ENCODE results near the gene EIF4H.
"Not testable (repeated sequence)": the region's sequence is repeated elsewhere in the genome, so short reads cannot be mapped to it uniquely, and the experiment has no call there.

EIF4H gene

DNA sequence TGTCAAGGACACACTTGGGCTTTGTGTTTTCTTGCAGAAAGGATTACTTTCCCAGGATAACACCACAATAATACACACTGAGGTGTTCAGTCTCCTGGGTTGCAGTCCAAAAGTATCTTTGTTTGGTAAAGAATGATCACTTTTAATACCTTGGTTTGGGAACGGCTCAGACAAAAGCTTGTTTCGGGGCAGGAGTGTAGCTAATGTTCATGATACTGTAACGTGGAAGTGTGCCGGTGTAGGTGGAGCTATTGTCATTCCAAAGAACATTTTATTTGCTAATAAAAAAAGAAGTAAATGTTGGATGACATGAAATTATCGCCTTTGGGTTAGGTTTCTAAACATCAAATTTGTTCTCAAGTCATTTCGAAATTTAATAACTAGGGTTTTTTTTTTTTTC is 1.2 kb downstream of the EIF4H start:
- no peak for DNase-seq (ENCODE audit: low read depth)

DNA sequence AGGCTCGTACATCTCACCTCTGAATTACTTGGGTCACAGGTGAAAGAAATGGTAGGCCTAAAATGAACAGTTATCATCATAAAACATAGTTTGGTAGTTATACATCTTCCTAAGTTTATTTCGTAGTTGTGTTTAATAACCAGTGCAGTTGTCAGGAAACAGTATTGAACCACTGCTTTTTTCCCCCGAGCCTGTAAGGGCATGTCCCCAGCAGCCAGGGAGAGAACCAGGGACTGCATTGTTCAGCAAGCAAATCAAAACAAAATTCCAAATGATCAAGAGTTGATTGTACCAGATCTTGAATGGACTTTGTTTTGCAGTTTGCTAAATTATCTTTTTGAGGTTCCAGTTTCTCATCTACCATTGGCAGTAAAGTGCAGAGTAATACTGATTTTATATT is 2.4 kb downstream of the EIF4H start:
- DNase-seq (ENCODE audit: low read depth), result no peak

DNA sequence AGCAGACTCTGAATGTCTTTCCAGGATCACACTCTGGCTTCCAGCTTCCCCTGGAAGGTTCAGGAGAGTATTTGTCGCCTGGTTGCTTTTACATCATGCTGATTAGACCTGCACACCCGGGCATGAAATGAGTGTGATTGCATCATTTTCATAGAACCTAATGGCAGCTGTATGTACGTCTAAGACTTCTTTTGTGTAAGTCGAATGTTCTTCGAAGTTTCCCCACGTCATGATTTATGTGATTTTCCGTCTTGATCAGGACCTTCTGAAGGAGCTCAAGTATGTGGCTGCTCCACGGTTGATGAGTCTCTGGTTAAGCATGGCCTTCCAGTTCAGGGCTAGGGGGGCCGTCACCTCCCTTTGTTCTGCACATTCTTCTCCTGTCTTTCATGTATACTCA is 4.5 kb downstream of the EIF4H start:
- DNase-seq (ENCODE audit: low read depth), result no peak

DNA sequence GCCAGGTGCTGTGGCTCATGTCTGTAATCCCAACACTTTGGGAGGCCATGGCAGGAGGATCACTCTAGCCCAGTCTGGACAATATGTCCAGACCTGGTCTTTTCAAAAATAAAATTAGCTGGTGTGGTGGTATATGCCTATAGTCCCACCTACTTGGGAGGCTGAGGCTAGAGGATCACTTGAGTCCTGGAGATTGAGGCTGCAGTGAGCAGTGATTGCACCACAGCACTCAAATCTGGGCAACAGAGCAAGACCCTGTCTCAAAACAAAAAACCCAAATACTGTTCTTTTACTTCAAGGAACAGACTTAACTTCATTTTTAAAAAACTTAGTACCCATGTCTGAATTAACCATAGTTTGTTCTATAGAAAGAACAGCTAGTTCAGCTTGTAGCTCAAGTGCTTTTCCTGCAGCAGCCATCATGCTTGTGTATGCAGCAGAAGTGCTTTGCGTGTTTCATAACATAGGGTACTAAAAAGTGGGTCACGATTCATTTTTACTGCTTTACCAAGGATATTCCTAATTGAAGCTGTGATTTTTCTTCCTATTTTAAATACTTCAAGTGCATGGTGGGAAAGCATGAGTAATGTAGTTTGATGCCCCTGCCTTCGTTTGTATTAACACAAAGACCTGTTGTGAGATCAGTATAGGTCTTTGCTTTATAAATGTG is 5.9 kb downstream of the EIF4H start:
- DNase-seq (ENCODE audit: low read depth), result no peak

DNA sequence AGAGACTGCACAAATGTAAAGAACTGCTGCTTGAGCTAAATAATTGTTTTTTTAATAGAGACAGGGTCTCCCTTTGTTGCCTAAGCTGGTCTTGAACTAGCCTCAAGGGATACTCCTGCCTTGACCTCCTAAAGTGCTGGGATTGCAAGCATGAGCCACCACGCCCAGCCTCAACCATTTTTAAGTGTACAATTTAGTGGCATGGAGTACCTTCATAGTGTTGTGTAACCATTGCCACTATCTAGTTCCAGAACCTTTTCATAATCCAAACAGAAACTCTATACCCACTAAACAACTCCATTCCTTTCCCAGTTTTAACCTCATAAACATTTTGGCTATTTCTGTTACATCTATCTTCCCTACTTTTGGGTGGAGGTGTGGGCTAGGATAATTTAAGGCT is 6.7 kb downstream of the EIF4H start:
- DNase-seq (ENCODE audit: low read depth), result no peak

DNA sequence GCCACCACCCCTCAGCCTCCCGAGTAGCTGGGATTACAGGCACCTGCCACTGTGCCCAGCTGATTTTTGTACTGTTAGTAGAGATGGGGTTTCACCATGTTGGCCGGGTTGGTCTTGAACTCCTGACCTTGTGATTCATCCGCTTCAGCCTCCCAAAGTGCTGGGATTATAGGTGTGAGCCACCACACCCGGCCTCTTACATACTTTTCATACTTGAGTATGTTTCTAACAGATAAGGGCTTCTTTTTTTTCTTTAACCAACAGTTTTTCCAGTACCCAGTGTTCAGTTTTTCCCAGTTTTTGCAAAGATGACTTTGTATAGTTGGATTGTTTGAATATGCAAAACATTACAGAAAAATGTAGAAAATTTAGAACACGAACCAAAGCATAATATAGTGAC is 7.7 kb downstream of the EIF4H start:
- DNase-seq (ENCODE audit: low read depth), result no peak

DNA sequence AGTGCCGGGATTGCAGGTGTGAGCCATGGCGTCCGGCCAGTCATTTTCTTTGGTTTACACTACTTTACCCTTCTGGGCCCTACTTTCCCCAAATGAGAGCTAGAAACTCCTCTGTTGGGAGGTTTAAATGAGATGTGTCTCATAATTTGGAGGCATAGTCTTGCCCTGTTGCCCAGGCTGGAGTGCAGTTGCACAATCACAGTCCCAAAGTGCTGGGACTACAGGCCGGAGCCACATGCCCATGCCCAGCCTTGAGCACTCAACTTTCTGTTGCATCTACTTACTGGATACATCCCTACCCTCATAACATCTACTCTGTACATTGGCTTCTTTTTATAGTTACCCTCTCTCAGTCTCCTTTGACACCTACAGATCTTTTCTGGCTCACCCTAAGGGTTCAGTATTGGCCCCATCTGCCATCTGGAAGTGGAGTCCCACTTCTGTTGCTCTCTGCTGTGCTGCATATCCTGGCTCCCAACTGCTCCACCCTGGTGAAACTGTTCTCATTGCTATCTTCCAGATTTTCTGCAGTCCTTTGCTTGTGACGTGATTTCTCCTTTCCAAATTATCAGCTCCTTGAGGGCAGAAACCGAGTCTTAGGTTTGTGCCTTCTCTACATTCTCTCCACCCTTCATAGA is 8.4 kb downstream of the EIF4H start:
- no peak for DNase-seq (ENCODE audit: low read depth)

DNA sequence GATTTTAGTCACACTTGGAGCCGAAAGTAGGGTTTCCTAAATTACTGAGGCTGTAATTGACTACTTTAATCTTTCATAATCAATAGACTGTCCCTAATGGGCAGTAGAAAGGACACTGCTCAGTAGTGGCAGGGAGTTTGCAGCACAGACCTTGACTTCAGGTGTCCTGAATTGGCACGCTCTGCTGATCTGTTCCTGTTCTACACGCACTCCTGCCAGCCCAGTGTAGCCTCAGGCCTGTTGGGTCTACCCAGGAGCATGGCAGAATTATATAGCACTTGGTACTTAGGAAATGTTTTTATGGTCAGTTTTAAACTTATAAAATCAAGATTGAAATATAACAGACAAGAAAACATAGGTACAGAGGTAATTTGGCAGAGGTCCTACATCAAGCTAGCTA is 9.0 kb downstream of the EIF4H start:
- DNase-seq (ENCODE audit: low read depth), result no peak

DNA sequence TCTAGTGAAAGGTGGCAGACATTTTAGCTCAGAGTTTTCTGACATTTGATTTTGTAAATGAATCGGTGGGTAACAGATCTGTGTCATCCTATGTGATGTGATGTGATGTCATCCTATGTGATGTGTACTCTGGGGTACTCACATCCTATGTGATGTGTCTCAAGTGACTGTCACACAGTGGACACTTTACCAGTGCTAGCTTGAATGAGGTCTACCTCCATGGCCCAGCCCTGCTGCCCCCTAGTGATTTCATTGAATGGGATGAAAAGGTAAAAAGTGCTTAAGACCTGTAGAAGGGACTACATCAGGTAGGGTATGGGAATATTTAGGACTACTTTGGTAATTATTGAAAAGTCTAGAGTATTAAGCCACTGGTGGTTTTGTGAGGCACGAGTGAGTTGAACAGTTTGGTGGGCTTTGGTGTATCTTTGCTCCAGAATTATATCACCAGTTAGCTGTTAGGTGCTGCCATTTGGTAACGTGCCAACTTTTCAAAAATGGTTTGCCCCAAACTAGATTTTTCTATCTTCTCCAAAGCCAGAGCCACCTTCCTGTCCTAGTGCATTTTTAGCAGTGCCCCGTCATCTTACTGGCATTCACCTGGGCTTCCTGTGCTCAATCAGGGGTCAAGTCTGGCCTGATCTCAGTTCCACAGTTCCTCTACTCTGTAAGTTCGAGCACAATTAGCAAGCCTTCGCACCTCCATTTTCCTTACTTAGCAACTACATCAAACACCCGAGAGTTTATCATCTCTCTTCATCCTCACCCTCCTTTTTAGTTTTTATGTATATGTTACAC is 9.7 kb downstream of the EIF4H start:
- no peak for DNase-seq (ENCODE audit: low read depth)

DNA sequence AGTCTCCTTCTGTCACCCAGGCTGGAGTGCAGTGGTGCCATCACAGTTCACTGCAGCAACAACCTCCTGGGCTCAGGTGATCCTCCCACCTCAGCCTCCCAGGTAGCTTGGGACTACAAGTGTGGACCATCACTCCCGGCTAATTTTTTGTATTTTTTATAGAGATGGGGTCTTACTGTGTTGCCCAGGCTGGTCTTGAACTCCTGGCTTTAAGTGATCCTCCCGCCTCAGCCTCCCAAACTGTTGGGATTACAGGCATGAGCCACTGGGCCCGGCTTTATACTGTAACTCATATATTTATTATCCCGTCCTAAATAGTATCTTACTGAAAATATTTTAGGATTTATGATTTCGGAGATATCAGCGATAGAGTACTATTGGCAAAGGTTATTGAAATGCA is 10.9 kb downstream of the EIF4H start:
- no peak for DNase-seq (ENCODE audit: low read depth)

DNA sequence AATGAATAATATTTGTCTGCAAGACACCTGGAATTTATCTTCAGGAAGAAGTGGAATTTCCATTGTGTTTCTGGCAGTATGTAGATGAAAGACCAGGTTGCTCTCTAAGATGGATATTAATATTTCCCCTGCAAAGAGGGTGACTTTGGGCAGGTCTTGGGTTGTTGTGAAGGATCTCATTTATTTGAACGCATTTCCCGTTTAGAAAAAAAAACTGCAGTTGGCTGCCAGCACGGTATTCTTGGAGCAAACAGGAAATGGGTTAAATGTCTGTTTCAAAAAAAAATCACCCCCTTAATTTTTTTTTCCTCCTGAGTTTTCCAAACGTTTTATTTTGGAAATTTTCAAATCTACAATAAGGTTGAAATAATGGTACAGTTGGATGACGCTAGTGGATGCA is 11.5 kb downstream of the EIF4H start:
- DNase-seq (ENCODE audit: low read depth), result no peak

DNA sequence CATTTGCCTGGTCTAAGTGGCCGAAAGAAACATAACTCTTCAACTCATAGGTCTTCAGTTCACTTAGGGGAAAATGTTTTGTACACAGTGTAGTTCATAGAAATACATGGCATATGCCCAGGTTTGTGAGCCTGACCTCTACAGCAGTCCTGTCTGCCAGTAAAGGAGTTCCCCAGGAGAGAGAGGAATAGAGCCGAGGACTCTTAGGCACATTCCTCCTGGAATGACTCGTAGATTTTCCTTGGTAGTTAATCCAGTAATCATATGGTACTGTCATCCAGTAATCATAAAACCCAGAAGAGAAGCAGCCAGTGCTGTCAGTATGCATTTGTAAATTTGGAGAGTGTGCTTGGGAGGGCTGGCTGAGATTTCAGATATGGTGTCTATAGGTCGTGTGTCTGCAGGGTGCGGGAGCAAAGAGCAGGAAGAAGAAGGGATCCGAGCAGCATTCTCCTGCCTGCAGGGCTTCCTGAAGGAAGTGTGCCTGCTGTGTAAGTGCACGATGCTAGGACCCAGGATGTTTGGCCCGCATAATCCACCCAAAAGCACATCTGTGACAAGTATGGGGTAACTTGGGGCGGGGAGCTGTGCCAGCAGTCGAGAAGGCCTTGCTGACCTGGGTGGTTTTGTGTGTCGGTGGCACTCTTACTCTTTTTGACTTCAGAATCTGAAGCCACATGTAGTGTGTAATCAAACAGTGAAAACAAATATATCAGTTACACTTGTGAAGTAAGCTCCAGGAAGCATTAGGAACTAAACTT is 13.9 kb downstream of the EIF4H start:
- no peak for DNase-seq (ENCODE audit: low read depth)

DNA sequence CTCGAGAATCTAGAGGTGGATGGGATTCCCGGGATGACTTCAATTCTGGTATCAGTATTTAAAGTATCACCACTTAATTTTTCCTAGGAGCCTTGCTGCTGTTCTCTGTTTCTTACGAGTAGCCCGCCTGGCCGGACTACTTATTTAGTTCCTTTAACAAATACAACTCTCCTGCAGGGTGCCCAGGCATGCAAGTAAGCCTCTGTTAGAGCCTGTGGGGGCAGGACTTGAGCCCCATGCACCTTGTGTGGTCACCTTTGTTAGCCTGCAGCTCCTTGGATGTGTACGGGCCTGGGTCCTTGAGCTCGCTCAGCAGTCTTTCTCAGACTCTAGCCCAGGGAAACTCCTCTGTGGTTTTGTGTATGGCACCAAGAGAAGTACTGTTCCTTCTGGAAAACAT is 16.1 kb downstream of the EIF4H start:
- no peak for DNase-seq (ENCODE audit: low read depth)

DNA sequence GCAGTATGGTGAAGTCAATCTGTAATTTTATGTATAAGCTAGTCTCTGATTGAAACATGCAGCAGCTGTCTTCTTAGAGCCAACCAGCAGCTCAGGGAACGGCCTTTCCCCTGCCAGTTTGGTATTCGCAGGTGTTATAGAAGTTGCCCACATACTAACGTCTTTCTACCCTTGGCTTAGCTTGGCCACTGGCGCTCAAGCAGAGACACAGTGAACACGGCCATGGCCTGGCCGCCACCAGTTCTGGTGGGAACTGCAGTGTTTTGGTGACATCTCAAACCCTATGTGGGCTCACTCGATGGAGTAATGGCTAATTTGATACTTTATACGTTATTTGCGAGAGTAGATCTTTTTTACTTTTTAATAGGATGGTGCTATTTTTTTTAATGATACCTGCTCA is 17.1 kb downstream of the EIF4H start:
- no peak for DNase-seq (ENCODE audit: low read depth)

DNA sequence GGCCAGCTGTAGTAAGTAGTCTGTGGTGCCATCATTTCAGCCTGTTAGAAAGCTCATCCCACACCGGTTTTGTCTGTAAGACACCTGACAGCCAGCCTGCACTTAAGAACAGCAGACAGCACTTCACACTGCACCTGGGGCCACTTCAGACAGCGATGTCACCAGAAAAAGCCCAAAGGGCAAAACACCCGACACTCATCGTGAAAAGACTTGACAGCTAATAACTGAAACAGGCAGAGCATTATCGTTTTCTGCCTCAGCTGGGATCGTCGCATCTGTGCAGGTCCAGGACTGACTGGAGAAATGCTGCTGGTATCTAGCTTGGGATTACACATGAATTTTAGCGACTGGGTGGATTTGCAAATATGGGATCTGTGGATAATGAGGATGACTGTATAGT is 18.9 kb downstream of the EIF4H start:
- DNase-seq (ENCODE audit: low read depth), result no peak

DNA sequence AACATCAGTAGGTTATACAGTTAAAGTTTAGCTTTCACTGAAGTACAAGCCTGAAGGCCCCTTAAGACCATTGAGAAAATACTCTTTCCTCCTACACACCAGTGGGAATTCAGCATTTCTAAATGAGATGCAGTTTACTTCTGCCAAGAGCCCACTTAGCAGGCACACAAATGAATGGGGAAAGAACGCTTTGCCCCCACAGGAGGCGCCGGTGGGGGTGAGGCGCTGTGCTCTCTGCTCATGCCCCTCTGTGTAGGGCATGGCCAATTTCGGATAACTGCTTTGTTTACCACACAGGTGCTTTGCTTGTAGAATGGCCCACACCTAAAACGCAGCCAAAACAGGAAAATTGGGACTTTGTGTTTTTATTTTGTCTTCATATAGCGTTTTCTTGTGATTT is 19.8 kb downstream of the EIF4H start:
- DNase-seq (ENCODE audit: low read depth), result no peak

DNA sequence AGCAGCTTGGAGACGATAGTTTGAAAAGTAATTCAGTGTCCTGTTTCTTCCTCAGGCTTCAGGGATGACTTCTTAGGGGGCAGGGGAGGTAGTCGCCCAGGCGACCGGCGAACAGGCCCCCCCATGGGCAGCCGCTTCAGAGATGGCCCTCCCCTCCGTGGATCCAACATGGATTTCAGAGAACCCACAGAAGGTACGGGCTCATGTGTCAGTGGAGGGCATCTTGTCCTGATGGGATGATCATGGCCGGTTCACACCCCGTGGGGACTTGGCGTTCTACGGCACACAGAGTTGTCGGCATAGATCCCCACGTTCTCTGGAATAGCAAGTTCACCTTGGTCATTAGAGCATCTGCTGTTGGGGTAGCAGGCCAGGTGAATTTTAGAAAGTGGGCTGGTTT is 20.5 kb downstream of the EIF4H start:
- no peak for DNase-seq (ENCODE audit: low read depth)

DNA sequence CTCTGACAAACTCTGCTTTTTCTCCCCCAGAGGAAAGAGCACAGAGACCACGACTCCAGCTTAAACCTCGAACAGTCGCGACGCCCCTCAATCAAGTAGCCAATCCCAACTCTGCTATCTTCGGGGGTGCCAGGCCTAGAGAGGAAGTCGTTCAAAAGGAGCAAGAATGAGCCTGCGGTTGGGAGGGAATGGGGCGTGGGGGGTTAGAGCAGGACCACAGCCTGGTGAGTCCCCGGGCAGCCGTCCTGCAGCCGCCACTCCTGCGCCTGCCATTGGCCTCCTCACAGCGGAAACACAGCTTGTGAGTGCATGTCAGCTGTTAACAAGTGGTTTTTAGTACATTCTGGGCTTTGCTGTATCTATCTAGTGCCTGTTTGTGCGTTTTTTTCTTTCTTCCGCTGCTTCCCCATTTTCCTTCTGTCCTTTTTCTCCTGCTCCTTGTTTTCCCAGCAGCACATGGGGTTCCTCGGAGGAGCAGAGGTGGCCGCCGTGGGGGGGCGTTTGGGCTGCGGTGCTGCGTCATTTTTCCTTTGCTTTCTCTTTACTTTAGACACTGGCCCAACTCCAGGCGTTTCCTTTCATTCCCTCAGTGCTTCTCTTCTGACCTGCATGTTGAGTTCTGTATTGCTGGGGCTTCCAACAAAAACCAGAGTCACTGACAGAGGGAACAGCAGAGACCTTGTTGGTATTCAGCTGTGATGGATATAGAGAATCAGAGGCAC is 21.1 kb downstream of the EIF4H start:
- DNase-seq (ENCODE audit: low read depth), result not testable (repeated sequence)

DNA sequence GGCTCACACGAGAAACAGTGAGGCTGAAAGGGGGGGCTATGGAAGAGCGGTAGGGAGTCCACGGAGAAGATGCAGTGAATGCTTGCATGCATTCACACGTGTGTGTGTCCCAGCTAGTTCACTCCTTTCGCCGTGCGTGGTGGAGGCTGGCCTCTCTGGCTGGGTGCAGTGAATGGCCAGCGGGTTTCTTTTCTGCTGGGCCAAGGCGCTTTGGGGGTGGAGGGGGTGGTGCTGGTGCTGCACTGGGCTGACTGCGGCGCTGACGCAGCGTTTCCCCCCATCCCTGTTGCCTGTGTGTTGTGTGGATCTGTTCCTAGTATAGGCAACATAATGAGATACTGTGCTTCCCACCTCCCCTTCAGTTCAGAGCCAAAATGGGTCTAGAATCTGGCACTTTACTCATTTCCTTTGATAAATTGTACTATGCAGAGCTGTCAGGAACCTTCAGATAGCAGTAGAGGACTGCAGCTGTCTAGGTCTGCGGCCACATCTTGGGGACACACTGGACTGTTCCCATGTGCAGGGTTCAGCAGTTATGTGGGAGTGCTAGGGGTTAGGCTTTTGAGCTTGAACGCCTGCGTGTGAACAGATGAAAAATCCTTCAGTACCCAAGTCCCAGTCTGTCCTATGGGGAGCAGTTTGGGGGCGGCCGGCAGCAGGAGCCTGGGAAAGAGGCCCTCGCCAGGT is 22.0 kb downstream of the EIF4H start:
- DNase-seq (ENCODE audit: low read depth), result not testable (repeated sequence)

DNA sequence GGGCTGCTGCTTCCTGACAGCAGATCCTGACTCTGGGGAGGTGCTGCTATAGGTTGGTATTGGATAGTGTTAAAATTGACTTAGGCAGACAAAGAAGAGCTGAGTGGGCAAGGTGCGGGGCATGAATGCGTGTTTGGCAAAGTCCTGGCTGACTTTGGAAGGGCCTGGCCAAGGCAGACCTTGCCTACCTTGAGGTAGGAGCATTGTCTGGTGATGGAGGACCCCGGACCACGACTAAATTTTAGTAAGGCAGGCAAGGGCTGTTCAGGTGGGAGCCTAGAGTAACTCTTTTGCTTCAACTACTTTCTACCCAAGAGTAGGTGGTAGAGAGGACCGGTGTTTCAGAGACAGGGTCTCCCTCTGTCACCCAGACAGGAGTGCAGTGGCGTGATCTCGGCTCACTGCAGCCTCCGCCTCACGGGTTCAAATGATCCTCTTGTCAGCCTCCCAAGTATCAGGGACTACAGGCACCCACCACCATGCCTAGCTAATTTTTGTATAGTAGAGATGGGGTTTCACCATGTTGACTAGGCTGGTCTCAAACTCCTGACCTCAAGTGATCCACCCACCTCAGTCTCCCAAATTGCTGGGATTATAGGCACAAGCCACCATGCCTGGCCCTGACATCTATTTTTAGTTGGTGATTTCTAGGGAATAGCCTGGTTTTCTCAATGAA is 23.4 kb downstream of the EIF4H start:
- no peak for DNase-seq (ENCODE audit: low read depth)

Data from T follicular helper cell (primary cell).